Breast epithelium (tissue), 3 donors: Measurements from ENCODE around the gene NCKAP5.

Experiments used
- POLR2A ChIP-seq: fragments of 450-650 bp; IDR thresholded peaks from one replicate; pipeline ENCODE4 v1.6.1; 2016; ENCODE audit warnings: antibody characterized with exemption, mild to moderate bottlenecking, moderate library complexity
- TF ChIP-seq, protein P1 (sequence below), 3 donors: fragments of 450-650 bp; IDR thresholded peaks; one replicate each; pipeline ENCODE4 v1.5.1; 2016 to 2017; ENCODE audit warnings: antibody characterized with exemption in 3 of 3, mild to moderate bottlenecking in 3 of 3, moderate library complexity in 3 of 3

DNA sequence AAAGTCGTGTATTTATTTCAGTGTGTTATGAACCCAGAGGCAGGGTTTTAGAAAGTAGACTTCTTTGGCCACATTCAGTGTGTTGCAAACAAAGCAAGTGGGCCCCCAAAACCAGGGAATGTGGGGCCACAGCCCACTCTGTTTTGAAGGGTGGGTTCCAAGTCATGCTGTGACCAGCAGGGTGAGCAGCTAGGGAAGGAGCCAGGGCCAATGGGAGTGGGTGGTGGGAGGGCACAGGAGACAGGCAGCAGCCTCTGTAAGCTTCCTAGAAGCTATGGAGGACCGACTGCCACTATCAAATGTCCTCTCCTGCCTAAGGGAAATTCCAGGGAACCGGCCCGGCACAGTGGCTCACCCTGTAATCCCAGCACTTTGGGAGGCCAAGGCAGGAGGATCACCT, 847.9 kb downstream of the NCKAP5 start:
- TF ChIP-seq, protein P1, sequence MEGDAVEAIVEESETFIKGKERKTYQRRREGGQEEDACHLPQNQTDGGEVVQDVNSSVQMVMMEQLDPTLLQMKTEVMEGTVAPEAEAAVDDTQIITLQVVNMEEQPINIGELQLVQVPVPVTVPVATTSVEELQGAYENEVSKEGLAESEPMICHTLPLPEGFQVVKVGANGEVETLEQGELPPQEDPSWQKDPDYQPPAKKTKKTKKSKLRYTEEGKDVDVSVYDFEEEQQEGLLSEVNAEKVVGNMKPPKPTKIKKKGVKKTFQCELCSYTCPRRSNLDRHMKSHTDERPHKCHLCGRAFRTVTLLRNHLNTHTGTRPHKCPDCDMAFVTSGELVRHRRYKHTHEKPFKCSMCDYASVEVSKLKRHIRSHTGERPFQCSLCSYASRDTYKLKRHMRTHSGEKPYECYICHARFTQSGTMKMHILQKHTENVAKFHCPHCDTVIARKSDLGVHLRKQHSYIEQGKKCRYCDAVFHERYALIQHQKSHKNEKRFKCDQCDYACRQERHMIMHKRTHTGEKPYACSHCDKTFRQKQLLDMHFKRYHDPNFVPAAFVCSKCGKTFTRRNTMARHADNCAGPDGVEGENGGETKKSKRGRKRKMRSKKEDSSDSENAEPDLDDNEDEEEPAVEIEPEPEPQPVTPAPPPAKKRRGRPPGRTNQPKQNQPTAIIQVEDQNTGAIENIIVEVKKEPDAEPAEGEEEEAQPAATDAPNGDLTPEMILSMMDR (IDR thresholded peaks at IDR 0.05): no peak
- TF ChIP-seq POLR2A: no peak
